RPMI7951 (cell line): ENCODE measurements around the gene HAAO. TPM values are rescaled to one million over a fixed set of nuclear protein-coding genes. Genes with fewer than 3 reads are reported as not detected.
"Not testable (repeated sequence)": the region's sequence is repeated elsewhere in the genome, so short reads cannot be mapped to it uniquely, and the experiment has no call there.

ENCODE experiments used
- DNase-seq: peaks from one replicate; pipeline ENCODE4 v3.0.0-alpha.2; 2012; ENCODE audit warnings: low read depth
- total RNA-seq: library from RNA; depleted of rRNA; stranded (reverse); fragments of >200 nt; shearing (Covaris generic); gene quantifications from 2 replicates; pipeline ENCODE4 v1.2.3, GENCODE V29; 2014; rRNA removed

HAAO gene
- not detected in 2 replicates for total RNA-seq

GRCh38 chr2:42792583-42793333 lies at the start of gene HAAO:
HAAO (minus strand) TSS chr2:42792583; CDS start chr2:42792536, 47 bp downstream.
- DNase-seq: no peak

GRCh38 chr2:42841344-42841743 lies 49.0 kb upstream of the HAAO start:
- no peak for DNase-seq

- DNase-seq: no peak
Observed at GRCh38 chr2:42840760-42841159, 48.4 kb upstream of the HAAO start.

- DNase-seq: no peak
Observed at GRCh38 chr2:42839809-42840501, 47.6 kb upstream of the HAAO start.

- DNase-seq: no peak
Observed at GRCh38 chr2:42838133-42838532, 45.8 kb upstream of the HAAO start.

- peak; percentile 97 for DNase-seq
Observed at GRCh38 chr2:42835577-42836371, 43.4 kb upstream of the HAAO start.

GRCh38 chr2:42834161-42834560 lies 41.8 kb upstream of the HAAO start:
- no peak for DNase-seq

- DNase-seq: no peak
Observed at GRCh38 chr2:42832289-42832634, 39.9 kb upstream of the HAAO start.

- not testable (repeated sequence) for DNase-seq
Observed at GRCh38 chr2:42831575-42832288, 39.3 kb upstream of the HAAO start.

GRCh38 chr2:42830922-42831574 lies 38.7 kb upstream of the HAAO start:
- peak; percentile 50 for DNase-seq

GRCh38 chr2:42829671-42830440 lies 37.5 kb upstream of the HAAO start:
- no peak for DNase-seq

- DNase-seq: peak; percentile 65
Observed at GRCh38 chr2:42828487-42829425, 36.4 kb upstream of the HAAO start.

- DNase-seq: peak; percentile 79
Observed at GRCh38 chr2:42827647-42828486, 35.5 kb upstream of the HAAO start.

- DNase-seq: no peak
Observed at GRCh38 chr2:42826231-42826630, 33.8 kb upstream of the HAAO start.

GRCh38 chr2:42824454-42824807 lies 32.0 kb upstream of the HAAO start:
- no peak for DNase-seq

GRCh38 chr2:42823744-42824453 lies 31.5 kb upstream of the HAAO start:
- DNase-seq: no peak

- DNase-seq: no peak
Observed at GRCh38 chr2:42819160-42819559, 26.8 kb upstream of the HAAO start.

GRCh38 chr2:42815726-42816125 lies 23.3 kb upstream of the HAAO start:
- DNase-seq: no peak
